Measurements from ENCODE around the gene TMA16. TPM values are rescaled to one million over a fixed set of nuclear protein-coding genes. Genes with fewer than 3 reads are reported as not detected.

The TMA16 gene
- total and polyA plus RNA-seq, 2 donors (not counting 1 experiment from before 2014, with no cell fraction given): 6.5 to 40.5 TPM

- no peak within 1 kb of the TSS for H3K27ac Mint-ChIP-seq
- H3K36me3 ChIP-seq (replicated peaks in 1 of 2; ENCODE audit: control extremely low read depth in 1 of 2, control insufficient read depth in 1 of 2, extremely low read depth in 1 of 2, insufficient read depth in 2 of 2, low read length in 1 of 2): no peaks in the 10 kb centered on the region
- peaks cover 9% of the 10 kb centered on the region for H3K27me3 Mint-ChIP-seq
- intact Hi-C loops (cut with micrococcal nuclease): no loop called here
- no peak for ATAC-seq (ENCODE audit: low read depth)
- H3K4me2 ChIP-seq (replicated peaks; ENCODE audit: low read depth, low read length, poor library complexity, severe bottlenecking): no peak within 1 kb of the TSS
- no peaks in the 10 kb centered on the region for H3K79me2 ChIP-seq (ENCODE audit: control insufficient read depth, insufficient read depth, low read length)
- H3K27me3 ChIP-seq (replicated peaks in 1 of 4; ENCODE audit: control extremely low read depth in 1 of 4, control insufficient read depth in 3 of 4, insufficient read depth in 4 of 4, low read length in 3 of 4): peaks cover 0 to 6% (median 0%) of the 10 kb centered on the region in 4 experiments
- no peak for DNase-seq
- H3K4me1 ChIP-seq (ENCODE audit: control insufficient read depth in 2 of 2, insufficient read depth in 2 of 2, low read length in 2 of 2): no peaks in the 10 kb centered on the region
- H3K4me1 Mint-ChIP-seq: no peaks in the 10 kb centered on the region
- peaks cover 0 to 3% (median 0%) of the 10 kb centered on the region in 3 donors for H3K9me3 ChIP-seq (ENCODE audit: control extremely low read depth in 1 of 3, control insufficient read depth in 2 of 3, insufficient read depth in 1 of 3, low read length in 2 of 3)
- TF ChIP-seq CTCF (IDR thresholded peaks at IDR 0.05) (no peak), EZH2 (IDR thresholded peaks at IDR 0.05; ENCODE audit: borderline replicate concordance, insufficient read depth, low read depth, low read length, poor library complexity, severe bottlenecking) (no peak)
- 90% methylated on average over 29 of the region's 32 CpGs for WGBS (ENCODE audit: insufficient coverage)
- POLR2A ChIA-PET: no interaction called here
- no peak within 1 kb of the TSS for H2AFZ ChIP-seq (ENCODE audit: insufficient read depth, low read depth, low read length, poor library complexity, severe bottlenecking)
- H3K4me3 ChIP-seq (ENCODE audit: control extremely low read depth in 1 of 5, extremely low read depth in 1 of 5, insufficient read depth in 1 of 5, low read depth in 2 of 5, low read length in 4 of 5): no peak within 1 kb of the TSS
- H3K9me3 Mint-ChIP-seq (ENCODE audit: insufficient read depth): no peaks in the 10 kb centered on the region
- H3K9ac ChIP-seq (ENCODE audit: low read length): no peak within 1 kb of the TSS
- no peak within 1 kb of the TSS for H3K4me3 Mint-ChIP-seq
- no peaks in the 10 kb centered on the region for H4K20me1 ChIP-seq (ENCODE audit: control insufficient read depth, insufficient read depth, low read length, poor library complexity, severe bottlenecking)
- H3K27ac ChIP-seq (ENCODE audit: low read length in 2 of 2): no peak within 1 kb of the TSS
- CTCF ChIA-PET: no interaction called here
Observed at GRCh38 chr4:163473576-163473975, 20.9 kb upstream of the TMA16 start, which contains the start of gene TKTL2. Gene TKTL2, minus strand, starts transcription at chr4:163473754. Its CDS starts 20 bp downstream, at chr4:163473734.

- no peak overlapping the region for H3K27ac Mint-ChIP-seq
- H3K27me3 Mint-ChIP-seq: peaks cover 9% of the 10 kb centered on the region
- Histone ChIP-seq H2AFZ (ENCODE audit: insufficient read depth, low read depth, low read length, poor library complexity, severe bottlenecking) (no peak overlapping the region), H3K79me2 (ENCODE audit: control insufficient read depth, insufficient read depth, low read length) (no peaks in the 10 kb centered on the region), H4K20me1 (ENCODE audit: control insufficient read depth, insufficient read depth, low read length, poor library complexity, severe bottlenecking) (no peaks in the 10 kb centered on the region), H3K9me3 (ENCODE audit: control extremely low read depth in 1 of 3, control insufficient read depth in 2 of 3, insufficient read depth in 1 of 3, low read length in 2 of 3) (peaks cover 0 to 3% (median 0%) of the 10 kb centered on the region in 3 donors), H3K4me2 (replicated peaks; ENCODE audit: low read depth, low read length, poor library complexity, severe bottlenecking) (no peak overlapping the region), H3K36me3 (replicated peaks in 1 of 2; ENCODE audit: control extremely low read depth in 1 of 2, control insufficient read depth in 1 of 2, extremely low read depth in 1 of 2, insufficient read depth in 2 of 2, low read length in 1 of 2) (no peaks in the 10 kb centered on the region), H3K27ac (ENCODE audit: low read length in 2 of 2) (no peak overlapping the region), H3K4me3 (ENCODE audit: control extremely low read depth in 1 of 5, extremely low read depth in 1 of 5, insufficient read depth in 1 of 5, low read depth in 2 of 5, low read length in 4 of 5) (no peak overlapping the region), H3K27me3 (replicated peaks in 1 of 4; ENCODE audit: control extremely low read depth in 1 of 4, control insufficient read depth in 3 of 4, insufficient read depth in 4 of 4, low read length in 3 of 4) (peaks cover 0 to 6% (median 0%) of the 10 kb centered on the region in 4 experiments), H3K4me1 (ENCODE audit: control insufficient read depth in 2 of 2, insufficient read depth in 2 of 2, low read length in 2 of 2) (no peaks in the 10 kb centered on the region), H3K9ac (ENCODE audit: low read length) (no peak overlapping the region)
- H3K9me3 Mint-ChIP-seq (ENCODE audit: insufficient read depth): no peaks in the 10 kb centered on the region
- intact Hi-C loops (cut with micrococcal nuclease): no loop called here
- WGBS (ENCODE audit: insufficient coverage): 100% methylated on average over 2 of the region's 3 CpGs
- ChIA-PET POLR2A (no interaction called here), CTCF (interaction anchor here (0.8 kb wide), 1 partner anchor 12 kb away, joined by 3 read pairs; no protein-coding TSS in a partner anchor)
- ATAC-seq (ENCODE audit: low read depth) (no peak), DNase-seq (no peak)
- no peak overlapping the region for H3K4me3 Mint-ChIP-seq
- TF ChIP-seq EZH2 (IDR thresholded peaks at IDR 0.05; ENCODE audit: borderline replicate concordance, insufficient read depth, low read depth, low read length, poor library complexity, severe bottlenecking): no peak
- TF ChIP-seq CTCF (IDR thresholded peaks at IDR 0.05): no peak
- H3K4me1 Mint-ChIP-seq: no peaks in the 10 kb centered on the region
Observed at GRCh38 chr4:163474027-163474426, 20.5 kb upstream of the TMA16 start.
